SKM-1 treated with dmso at 0.1 percent for 144 hours (cell line): ENCODE results near the gene CSNK2A1.
"Not testable (repeated sequence)": the region's sequence is repeated elsewhere in the genome, so short reads cannot be mapped to it uniquely, and the experiment has no call there.

Source experiments
- DNase-seq: peaks from one replicate; lab custom pipeline; 2025; ENCODE audit not compliant: unreplicated experiment; lab: John Stamatoyannopoulos, UW

The CSNK2A1 gene

GRCh38 chr20:460707-461106 lies 82.9 kb downstream of the CSNK2A1 start:
- no peak for DNase-seq

GRCh38 chr20:460180-460579 lies 83.4 kb downstream of the CSNK2A1 start:
- no peak for DNase-seq

- no peak for DNase-seq
These were observed 84.8 kb downstream of the CSNK2A1 start for GRCh38 chr20:458776-459175.

GRCh38 chr20:454951-455350 lies 88.6 kb downstream of the CSNK2A1 start:
- no peak for DNase-seq

GRCh38 chr20:452021-452420 lies 91.6 kb downstream of the CSNK2A1 start:
- DNase-seq, result not testable (repeated sequence)

- DNase-seq, result no peak
These were observed 97.9 kb downstream of the CSNK2A1 start for GRCh38 chr20:445514-446336.

GRCh38 chr20:444862-445426 lies 98.6 kb downstream of the CSNK2A1 start:
- no peak for DNase-seq

GRCh38 chr20:444117-444516 lies 99.5 kb downstream of the CSNK2A1 start:
- no peak for DNase-seq

- DNase-seq, result no peak
These were observed 100.3 kb downstream of the CSNK2A1 start for GRCh38 chr20:443223-443775.

- DNase-seq, result no peak
These were observed 103.0 kb downstream of the CSNK2A1 start for GRCh38 chr20:440636-441035.

- DNase-seq, result no peak
These were observed 103.4 kb downstream of the CSNK2A1 start for GRCh38 chr20:440148-440547.

- DNase-seq, result peak; percentile 42
These were observed 104.8 kb downstream of the CSNK2A1 start for GRCh38 chr20:438571-439469.

- DNase-seq, result peak; percentile 1
These were observed 105.7 kb downstream of the CSNK2A1 start for GRCh38 chr20:437787-438486.

- no peak for DNase-seq
These were observed 107.1 kb downstream of the CSNK2A1 start for GRCh38 chr20:436476-436875.

GRCh38 chr20:435558-435957 lies 108.0 kb downstream of the CSNK2A1 start:
- DNase-seq, result no peak

GRCh38 chr20:434661-435419 lies 108.8 kb downstream of the CSNK2A1 start:
- DNase-seq, result no peak

- DNase-seq, result no peak
These were observed 109.4 kb downstream of the CSNK2A1 start for GRCh38 chr20:434221-434620.

- no peak for DNase-seq
These were observed 110.2 kb downstream of the CSNK2A1 start for GRCh38 chr20:433300-433975.

- DNase-seq, result no peak
These were observed 110.8 kb downstream of the CSNK2A1 start for GRCh38 chr20:432677-433299.
